ENCODE measurements around the gene PDGFA. TPM values are rescaled to one million over a fixed set of nuclear protein-coding genes. Genes with fewer than 3 reads are reported as not detected.

Gene PDGFA
- total RNA-seq, 1 donor from 2014 or later: 7.3 TPM

GRCh38 chr7:495761-496321, 23.8 kb downstream of the PDGFA start:
- peaks cover 3% of the 10 kb centered on the region for H3K36me3 Mint-ChIP-seq (ENCODE audit: low read depth)

GRCh38 chr7:495326-495725, 24.3 kb downstream of the PDGFA start:
- H3K4me1 Mint-ChIP-seq: peaks cover under 1% of the 10 kb centered on the region
- ATAC-seq (ENCODE audit: low read depth): no peak

More at GRCh38 chr7:495761-496321, 23.8 kb downstream of the PDGFA start:
- Mint-ChIP-seq H3K9me3 (no peaks in the 10 kb centered on the region), H3K27ac (no peak overlapping the region), H3K4me1 (no peaks in the 10 kb centered on the region), H3K27me3 (no peaks in the 10 kb centered on the region), H3K4me3 (no peak overlapping the region)
- ChIA-PET POLR2A (no interaction called here), CTCF (no interaction called here)
- intact Hi-C loops (cut with micrococcal nuclease): no loop called here
- TF ChIP-seq CTCF (IDR thresholded peaks at IDR 0.05): no peak
- DNase-seq (no peak), ATAC-seq (ENCODE audit: low read depth) (no peak)

GRCh38 chr7:494906-495305, 24.7 kb downstream of the PDGFA start:
- intact Hi-C loops (cut with micrococcal nuclease): no loop called here
- no peak for ATAC-seq (ENCODE audit: low read depth)
- no peak overlapping the region for H3K4me3 Mint-ChIP-seq
- H3K36me3 Mint-ChIP-seq (ENCODE audit: low read depth): peaks cover 3% of the 10 kb centered on the region
- peaks cover 1% of the 10 kb centered on the region for H3K4me1 Mint-ChIP-seq
- TF ChIP-seq CTCF (IDR thresholded peaks at IDR 0.05): no peak
- ChIA-PET CTCF (no interaction called here), POLR2A (no interaction called here)
- no peaks in the 10 kb centered on the region for H3K27me3 Mint-ChIP-seq
- no peak for DNase-seq
- H3K27ac Mint-ChIP-seq: no peak overlapping the region
- no peaks in the 10 kb centered on the region for H3K9me3 Mint-ChIP-seq

More at GRCh38 chr7:495326-495725, 24.3 kb downstream of the PDGFA start:
- Mint-ChIP-seq H3K4me3 (no peak overlapping the region), H3K9me3 (no peaks in the 10 kb centered on the region), H3K36me3 (ENCODE audit: low read depth) (peaks cover 3% of the 10 kb centered on the region), H3K27ac (no peak overlapping the region), H3K27me3 (no peaks in the 10 kb centered on the region)
- CTCF ChIA-PET: no interaction called here
- intact Hi-C loops (cut with micrococcal nuclease): no loop called here
- TF ChIP-seq CTCF (IDR thresholded peaks at IDR 0.05): no peak
- POLR2A ChIA-PET: no interaction called here
- no peak for DNase-seq

- Mint-ChIP-seq H3K36me3 (ENCODE audit: low read depth) (peaks cover 3% of the 10 kb centered on the region), H3K4me1 (peaks cover 1% of the 10 kb centered on the region), H3K27ac (no peak overlapping the region), H3K9me3 (no peaks in the 10 kb centered on the region), H3K27me3 (no peaks in the 10 kb centered on the region), H3K4me3 (no peak overlapping the region)
- DNase-seq (no peak), ATAC-seq (ENCODE audit: low read depth) (no peak)
- CTCF ChIA-PET: no interaction called here
- TF ChIP-seq CTCF (IDR thresholded peaks at IDR 0.05): no peak
- POLR2A ChIA-PET: no interaction called here
- intact Hi-C loops (cut with micrococcal nuclease): no loop called here
Measured at GRCh38 chr7:494259-494687, 25.4 kb downstream of the PDGFA start.

- no peak for ATAC-seq (ENCODE audit: low read depth)
- no peak overlapping the region for H3K4me3 Mint-ChIP-seq
- H3K27ac Mint-ChIP-seq: no peak overlapping the region
- H3K36me3 Mint-ChIP-seq (ENCODE audit: low read depth): peaks cover 3% of the 10 kb centered on the region
- H3K9me3 Mint-ChIP-seq: no peaks in the 10 kb centered on the region
- CTCF ChIA-PET: no interaction called here
- TF ChIP-seq CTCF (IDR thresholded peaks at IDR 0.05): no peak
- intact Hi-C loops (cut with micrococcal nuclease): no loop called here
- peaks cover 1% of the 10 kb centered on the region for H3K4me1 Mint-ChIP-seq
- no peak for DNase-seq
- POLR2A ChIA-PET: no interaction called here
- H3K27me3 Mint-ChIP-seq: no peaks in the 10 kb centered on the region
Measured at GRCh38 chr7:493661-494251, 25.9 kb downstream of the PDGFA start.
